Uterus (tissue), 2 donors: Measurements from ENCODE around the gene ATF6.

ENCODE experiments used
- POLR2A ChIP-seq, 2 donors: fragments of 450-650 bp; IDR thresholded peaks; one replicate each; pipeline ENCODE4 v1.6.1; 2016; ENCODE audit warnings: antibody characterized with exemption in 2 of 2, mild to moderate bottlenecking in 1 of 2, moderate library complexity in 1 of 2
- TF ChIP-seq, protein P1 (sequence below), 4 experiments: fragments of 200-600 bp in 2 of 4; fragments of 450-650 bp in 2 of 4; sonication (generic) in 2 of 4; IDR thresholded peaks; one replicate each; pipeline ENCODE4 v1.5.1; 2016 to 2019; ENCODE audit warnings: antibody characterized with exemption in 4 of 4, mild to moderate bottlenecking in 2 of 4, moderate library complexity in 1 of 4

DNA sequence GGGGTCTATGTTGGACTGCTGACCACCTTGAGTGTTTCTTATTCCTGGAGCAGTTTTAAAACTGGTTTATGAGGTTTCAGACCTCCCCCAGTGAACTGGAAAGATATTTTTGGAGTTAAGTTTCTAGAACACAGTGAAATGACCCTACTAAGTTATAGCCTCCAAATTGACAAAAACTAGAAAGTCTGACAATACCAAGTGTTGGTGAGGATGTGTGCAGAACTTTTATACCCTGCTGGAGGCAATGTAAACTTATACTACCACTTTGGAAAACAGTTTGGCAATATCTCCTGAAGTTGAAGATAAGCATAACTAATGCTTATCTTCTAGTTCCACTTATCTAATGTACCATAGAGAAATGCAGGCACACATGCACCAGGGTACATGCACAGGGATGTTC lies 247.2 kb downstream of the ATF6 start:
- TF ChIP-seq, protein P1, sequence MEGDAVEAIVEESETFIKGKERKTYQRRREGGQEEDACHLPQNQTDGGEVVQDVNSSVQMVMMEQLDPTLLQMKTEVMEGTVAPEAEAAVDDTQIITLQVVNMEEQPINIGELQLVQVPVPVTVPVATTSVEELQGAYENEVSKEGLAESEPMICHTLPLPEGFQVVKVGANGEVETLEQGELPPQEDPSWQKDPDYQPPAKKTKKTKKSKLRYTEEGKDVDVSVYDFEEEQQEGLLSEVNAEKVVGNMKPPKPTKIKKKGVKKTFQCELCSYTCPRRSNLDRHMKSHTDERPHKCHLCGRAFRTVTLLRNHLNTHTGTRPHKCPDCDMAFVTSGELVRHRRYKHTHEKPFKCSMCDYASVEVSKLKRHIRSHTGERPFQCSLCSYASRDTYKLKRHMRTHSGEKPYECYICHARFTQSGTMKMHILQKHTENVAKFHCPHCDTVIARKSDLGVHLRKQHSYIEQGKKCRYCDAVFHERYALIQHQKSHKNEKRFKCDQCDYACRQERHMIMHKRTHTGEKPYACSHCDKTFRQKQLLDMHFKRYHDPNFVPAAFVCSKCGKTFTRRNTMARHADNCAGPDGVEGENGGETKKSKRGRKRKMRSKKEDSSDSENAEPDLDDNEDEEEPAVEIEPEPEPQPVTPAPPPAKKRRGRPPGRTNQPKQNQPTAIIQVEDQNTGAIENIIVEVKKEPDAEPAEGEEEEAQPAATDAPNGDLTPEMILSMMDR (IDR thresholded peaks at IDR 0.05): no peak
- TF ChIP-seq POLR2A (IDR thresholded peaks at IDR 0.05): no peak
